GM21390 (cell line): ENCODE measurements around the gene OSM.

Source experiments
- ATAC-seq: cut with Tn5 transposase; IDR thresholded peaks from one replicate; pipeline ENCODE4 v1.9.1; 2021; ENCODE audit not compliant: unreplicated experiment

The OSM gene

DNA sequence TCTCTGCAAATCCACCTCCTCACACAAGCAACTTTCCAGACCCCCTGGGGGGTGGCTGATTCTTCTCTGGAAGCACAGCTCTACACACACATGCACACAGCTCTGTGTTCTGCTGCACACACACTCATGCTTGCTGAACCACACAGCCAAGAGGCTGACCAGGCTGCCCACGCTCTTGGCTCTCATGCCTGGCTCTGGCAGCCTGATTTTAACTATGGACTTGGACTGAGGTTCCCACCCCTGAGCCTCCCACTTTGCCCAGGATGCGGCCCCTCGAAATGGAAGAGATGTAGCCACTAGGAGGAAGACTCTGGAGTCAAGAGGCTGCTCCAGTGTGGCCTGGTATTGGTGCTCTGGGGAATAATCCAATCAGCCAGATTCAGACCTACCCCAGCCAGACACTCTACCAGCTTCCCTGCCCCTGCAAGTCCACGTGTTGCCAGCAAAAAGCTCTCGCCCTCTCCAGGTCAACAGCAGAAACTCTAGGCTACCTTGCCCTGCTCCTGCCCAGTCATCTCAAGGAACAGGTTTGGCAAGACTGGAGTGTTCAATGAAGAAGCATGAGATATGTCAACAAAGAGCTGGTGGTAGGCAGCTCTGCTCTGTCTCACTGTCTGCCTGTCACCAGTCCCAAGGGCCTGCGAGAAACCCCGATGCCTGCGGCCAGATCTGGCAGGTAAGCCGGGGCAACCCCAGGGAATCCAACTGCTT is 31.5 kb upstream of the OSM start:
- no peak for ATAC-seq

DNA sequence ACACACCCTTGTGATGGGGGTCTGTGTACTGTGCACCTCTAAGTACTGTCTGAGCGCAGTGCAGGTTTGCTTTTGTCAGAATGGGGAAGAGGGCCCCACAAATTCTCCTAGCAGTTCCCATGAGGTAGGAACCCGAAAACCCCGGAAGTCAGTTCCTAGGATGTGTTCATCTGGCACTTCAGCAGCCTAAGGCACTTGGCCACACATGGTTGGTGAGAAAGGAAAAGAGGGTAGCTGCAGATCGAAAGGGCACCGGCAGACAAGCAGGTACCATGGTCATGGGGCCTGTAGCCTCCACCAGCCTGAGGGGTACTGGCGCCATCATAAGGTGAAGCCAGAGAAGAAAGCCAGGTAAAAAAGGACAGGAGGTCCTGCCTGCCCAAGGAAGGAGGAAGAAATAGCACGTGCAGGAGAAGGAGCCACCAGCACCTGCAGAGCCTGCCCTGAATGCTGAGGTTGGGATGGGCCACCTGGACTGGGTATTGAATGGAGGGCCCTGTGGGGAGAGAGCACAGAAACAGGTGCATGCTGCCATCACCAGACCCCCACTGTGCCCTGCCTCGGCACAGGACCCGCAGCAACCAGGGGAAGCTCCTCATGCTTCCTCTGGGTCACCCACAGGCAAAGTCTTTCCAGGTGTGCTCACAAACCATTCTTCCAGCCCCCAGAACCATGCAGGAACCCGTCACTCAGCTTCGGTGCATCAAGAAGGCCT is 30.8 kb upstream of the OSM start:
- no peak for ATAC-seq

DNA sequence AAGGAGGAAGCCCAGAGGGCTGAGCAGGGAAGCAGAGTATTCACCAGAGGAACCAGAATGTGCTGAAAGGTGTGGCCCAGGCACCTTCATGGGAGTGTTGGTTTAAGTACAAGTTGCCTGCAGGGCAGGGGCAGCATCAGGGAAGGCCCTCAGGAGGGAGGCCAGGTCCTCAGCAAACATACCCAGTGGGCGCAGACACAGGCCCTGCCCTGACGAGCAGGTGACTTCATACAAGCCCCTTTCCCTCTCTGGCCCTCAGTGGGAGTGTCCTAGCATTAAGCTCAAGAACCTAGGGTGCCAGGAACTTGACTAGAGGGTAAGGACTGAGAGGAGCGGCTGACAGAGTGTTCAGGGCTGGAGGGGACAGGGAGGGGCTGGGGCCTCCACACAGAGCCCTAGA is 30.2 kb upstream of the OSM start:
- ATAC-seq, result no peak

DNA sequence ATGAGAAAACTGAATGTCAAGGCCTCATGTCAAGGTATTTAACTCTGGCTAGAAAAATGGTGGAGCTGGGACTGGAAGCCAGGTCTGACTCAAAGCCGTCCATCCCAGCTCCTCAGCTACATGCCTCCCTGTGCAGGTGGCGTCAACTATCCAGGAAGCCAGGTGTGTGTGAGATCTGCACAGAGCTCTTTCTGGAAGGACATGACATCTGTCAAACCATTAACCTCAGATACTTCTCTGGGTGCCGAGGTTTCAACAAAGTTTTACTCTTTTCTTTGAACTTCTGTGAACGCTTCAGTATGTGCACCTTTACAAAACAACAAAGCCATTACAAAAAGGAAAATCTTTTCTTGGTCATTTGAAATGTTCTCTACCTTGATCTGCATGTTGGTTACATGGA is 29.7 kb upstream of the OSM start:
- no peak for ATAC-seq

DNA sequence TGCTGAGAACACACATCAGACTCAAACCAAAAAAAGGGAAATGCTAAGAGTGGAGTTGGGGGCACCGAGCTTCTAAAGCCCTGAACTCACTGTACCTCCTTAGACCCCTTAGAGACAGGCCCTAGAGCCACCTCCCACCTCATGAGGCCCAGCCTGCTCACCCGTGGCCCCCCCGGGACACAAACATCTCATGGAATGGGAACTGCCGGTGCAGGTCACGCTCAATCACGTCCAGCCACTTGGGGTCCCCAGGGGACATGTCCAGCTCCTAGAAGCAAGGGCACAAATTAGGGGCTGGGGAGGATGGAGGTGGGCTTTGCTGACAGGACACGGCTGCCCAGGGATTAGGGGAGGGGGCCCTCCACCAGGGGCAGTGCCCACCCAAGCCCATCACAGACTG is 28.9 kb upstream of the OSM start:
- ATAC-seq, result no peak

DNA sequence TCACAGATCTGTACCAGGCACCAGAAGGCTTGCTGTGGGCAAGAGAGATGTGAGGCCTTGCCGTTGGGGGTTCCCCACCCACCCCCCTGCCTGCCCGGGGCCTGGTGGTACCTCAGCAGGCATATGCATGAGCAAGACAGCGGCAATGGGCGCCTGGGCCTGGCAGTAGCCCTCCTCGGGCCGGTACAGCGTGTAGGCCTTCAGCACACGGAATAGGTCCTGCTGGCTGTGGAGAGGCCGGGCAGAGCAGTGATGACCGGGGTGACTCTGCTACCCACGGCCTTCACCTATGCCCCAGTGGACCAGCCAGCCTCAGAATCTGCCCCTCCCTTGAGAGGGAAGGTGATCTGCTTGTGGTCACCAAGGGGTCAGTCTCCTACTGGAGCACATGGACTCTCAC is 28.2 kb upstream of the OSM start:
- ATAC-seq, result no peak

DNA sequence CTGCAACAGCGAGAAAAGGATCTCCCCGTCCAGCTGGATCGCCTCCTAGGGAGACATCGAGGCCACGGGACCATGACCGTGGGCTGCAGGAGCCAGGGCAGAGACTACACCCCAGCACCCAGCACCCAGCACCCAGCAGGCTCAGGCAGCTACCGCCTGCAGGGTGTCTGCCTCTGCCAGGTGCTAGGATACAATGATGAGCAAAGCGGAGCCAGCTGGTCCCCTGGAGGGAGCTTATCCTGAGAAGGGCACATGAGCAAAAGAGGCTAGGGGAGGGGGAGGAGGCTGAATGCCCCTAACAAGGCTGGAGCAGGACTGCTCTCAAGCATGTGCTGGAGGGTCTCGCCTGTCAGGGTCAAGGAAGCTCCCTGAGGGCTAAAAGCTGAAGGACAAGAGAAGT is 27.4 kb upstream of the OSM start:
- ATAC-seq, result no peak

DNA sequence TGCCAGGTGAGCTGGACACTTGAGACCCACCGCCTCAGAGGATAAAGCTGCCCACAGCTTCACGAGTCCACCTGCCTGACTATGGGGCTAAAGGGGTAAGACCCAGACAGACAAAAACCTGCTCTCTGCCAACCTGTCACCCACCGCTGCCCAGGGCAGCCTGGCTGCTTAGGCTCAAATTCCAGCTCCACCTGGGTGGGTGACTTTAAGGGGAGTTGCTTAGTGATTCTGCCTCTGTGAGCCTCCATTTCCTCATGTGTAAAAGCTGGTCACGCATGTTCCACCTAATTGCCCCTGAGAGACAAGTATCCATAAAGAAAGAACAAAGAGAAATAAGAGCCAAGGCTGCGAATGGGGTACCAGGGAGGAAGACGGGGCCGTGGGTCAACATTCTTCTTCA is 26.4 kb upstream of the OSM start:
- ATAC-seq, result no peak

DNA sequence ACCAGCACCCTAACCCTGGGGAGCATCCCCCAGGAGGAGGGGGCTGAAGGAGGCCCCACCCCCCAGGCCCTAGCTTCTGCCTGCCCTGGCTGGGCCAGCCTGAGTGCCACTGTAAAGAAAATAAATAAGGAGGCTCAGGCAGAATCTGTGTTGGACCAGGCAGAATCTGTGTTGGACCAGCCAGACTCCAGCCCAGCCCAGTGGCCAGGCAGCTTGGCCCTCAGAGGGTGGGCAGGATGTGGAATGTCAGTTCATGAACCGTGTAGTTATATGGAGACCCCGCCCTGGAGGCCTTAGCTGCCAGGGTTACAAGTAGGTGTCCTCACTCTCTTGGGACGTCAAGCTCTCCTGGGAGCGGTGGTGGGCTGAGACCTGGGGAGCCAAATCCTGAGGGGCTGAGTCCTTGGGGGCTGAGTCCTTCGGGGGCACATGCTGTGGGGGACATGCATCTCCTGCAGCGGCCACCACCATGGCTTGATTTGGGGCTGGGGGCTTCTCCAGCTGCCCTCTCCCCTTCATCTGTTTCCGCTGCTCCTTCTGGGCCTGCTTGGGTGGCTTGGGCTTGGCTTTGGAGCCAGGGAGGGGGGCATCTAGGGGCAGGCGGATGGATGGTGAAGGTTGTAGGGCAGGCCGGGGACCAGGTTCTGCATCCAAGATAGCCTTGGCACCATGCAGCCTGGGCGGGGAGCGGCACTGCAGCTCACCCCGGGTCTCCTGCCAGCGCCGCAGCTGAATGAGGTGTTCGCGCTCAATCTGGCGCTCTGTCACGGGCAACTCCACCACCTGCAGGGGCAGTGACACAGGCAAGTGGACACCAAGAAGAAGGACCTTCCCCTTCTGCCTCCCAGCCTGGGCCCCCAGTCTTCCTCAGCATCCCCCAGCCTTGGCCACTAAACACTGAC is 25.7 kb upstream of the OSM start:
- no peak for ATAC-seq

DNA sequence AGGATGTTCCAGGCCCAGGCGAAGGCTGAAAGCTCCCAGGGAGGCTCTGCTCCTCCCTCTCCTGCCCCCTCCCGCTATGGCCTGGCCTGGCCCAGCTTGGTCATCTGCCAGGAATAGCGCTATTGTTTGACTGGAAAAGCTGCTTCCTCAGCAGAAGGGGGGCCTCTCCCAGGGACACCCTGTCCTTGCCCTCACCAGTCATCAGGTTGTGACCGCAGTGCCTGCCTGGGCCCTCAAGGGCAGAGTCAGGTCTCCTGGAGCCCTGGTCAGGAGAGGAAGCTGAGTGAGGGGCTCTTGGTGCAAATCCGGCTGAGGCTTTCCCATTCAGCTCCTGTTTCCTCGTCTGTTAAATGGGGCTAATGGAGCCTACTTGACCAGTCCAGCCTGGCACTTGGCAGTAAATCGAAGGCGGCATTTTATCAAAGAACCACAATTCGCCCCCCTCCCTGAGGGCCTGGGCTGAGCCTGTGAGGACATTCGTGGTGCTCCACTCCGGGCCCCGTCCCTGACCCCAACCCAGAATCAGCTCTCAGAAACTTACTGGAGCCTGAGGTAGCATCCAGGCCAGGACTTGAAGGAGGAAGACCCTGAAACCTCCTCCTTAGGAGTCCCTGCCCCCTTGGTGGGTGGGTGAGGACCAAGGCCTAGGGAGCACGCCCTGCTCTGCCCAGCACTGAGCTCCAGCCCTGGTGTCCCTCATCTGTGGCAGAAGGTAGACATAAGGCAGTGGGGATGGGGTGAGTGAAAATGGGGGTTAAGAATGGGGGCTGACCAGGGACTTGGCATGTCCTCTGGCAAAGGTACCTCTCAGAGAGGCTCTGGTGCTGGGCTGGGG is 24.6 kb upstream of the OSM start:
- no peak for ATAC-seq

DNA sequence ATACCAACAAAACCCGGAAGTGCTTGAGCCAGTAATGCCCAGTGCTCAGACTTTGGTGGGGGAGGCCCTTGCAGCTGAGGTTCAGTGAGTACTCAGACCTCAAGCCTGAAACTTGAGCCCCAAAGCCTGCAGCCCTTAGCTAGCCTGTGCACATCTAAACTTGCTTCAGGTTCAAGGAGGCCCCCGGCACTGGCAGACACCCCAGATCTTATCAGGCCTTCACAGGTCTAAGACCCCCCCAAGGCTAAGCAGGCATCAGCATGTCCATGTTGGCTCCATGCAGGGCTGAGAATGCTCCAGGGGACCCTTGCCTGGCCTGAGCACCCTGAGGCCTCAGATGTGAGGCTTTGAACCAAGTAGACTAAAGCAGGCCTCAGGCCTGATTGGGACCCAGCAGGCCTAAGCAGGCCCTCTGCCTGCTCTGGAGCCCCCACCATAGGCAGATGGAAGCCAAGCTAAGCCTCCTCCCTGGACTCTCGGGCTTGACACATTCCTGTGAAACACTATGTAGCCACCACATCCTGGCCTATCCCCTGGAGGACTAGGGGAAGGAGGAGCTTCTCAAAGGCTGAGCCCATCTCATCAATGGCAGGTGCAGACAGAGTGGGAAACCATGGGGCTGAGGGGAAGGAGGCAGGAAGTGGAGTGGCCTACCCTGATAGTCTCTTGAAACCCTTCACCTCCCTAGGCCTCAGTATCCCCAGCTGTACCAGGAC is 23.8 kb upstream of the OSM start:
- ATAC-seq, result no peak

DNA sequence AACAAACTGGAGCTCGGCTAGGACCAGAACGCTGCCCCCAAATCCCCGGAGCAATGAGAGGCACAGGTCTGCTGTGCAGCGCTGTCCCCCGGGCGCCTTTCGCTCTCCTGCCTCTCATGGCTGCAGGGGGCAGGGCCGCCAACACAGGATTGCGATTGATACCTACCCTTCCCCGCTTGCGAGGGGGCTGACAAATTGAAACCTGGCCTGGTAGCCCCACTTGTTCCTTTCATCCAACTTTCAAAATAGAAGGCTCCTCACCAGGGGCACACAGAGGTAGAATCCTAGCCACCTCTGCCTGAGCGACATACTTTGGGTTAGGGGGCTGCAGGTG is 23.3 kb upstream of the OSM start:
- peak; percentile 4 for ATAC-seq

DNA sequence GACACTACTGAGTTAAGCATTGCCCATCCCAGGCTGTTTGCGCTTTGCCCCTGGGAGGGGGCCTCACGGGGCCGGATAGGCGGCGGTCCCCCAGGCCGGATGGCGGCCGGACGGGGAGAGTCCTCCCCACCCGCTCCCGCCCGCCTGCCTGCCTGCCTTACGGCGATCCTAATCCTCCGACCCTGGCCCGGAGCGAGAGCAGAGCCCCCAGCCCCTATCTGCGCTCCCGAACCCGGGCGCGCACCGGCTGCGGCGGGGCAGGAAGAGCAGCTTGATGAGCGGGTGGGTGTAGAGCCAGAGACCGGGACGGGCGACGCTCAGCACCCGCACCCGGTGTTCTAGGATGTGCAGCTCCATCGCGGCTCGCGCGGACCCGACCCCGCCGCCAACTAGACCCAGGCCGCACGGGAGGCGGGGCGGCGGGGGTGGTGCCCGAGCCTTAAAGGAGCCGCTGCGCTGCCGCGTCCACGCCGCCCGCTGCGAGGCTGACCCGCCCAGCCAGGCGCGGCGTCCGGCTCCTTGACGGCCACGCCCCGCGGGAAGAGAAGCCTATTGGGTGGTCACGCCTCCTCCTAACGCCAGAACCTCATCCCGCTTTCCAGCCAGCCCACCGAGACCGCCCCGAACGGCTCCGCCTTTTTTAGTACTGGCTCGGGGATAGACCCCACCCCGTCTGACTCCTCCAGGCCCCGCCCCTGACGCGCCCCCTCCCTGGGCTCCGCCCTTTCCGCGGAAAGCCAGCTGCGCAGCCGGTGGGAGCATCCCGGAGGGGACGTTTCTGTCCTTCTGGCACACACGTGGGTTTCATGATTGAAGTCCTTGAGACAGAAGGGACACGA is 22.7 kb upstream of the OSM start, which contains the start of gene CASTOR1:
Gene CASTOR1 (minus strand): TSS at position 365 of the 839 bp plus-strand sequence. CDS start 8 bp downstream, at position 357.
- peak; percentile 61 for ATAC-seq

DNA sequence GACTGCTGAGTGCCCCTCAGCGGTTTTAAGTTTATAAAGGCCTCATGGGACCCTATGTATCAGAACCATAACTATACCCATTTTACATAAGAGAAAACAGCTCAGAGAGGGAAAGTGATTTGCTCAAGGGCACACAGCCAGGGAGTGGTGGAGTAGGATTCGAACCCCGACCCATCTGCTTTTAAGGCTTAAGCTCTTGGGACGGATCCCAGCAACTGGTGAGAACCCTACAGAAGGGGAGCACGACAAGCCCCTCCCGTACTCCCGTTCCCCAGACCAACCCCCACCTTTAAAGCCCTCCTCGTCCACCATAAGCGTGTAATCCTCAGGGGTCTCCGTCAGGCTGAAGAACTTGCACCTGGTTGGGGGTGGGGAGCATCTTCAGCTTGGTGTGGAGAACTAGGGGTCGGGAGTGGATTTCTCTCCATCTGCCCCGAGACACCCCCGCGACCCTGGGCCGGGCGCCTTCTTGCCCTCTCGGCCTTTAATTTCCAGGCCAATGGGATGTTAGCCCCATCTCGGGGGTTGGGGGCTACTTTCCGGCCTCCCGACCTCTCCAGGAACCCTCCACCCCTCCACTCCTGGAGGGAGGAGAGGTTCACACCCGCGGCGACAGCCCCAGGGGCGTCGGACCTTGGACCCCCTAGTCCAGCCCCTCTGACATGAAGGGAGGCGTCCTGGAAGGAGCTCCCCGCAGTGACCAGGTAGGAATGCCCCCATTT is 21.9 kb upstream of the OSM start:
- ATAC-seq, result no peak

DNA sequence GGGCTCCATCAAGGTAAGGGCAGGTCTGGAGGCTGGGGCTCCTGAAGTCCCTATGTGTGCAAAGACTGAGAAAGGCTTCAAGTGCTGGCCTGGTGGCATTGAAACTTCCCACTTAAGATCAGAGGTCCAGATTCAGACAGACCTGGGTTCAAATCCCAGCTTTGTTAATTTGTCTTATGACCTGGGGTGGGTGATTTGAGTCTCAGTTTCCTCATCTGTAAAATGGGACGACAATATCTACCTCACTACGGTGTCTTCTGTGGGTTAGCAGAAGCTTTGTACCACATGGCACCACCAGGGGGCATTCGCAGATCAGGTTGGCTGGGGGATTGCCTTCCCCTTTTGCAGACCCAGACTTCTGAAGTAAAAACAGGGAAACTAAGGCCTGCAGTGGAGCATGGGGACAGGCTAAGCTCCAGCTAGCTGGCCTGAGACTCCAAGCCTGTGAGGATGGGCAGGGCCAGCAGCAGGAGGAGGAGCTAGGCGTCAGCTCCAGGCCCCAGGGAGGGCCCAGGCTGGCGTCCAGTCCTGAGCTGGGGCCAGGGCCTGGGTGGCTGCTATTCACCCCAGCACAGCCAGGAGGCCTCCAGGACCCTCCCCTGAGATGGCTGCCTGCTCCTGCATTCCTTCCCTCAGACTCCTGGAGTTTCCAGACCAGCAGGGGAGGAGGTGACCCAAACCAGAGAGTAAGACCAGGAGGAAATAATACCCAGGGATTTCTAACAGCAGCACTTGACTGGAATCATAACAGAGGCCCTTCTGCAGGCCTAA is 21.2 kb upstream of the OSM start:
- no peak for ATAC-seq

DNA sequence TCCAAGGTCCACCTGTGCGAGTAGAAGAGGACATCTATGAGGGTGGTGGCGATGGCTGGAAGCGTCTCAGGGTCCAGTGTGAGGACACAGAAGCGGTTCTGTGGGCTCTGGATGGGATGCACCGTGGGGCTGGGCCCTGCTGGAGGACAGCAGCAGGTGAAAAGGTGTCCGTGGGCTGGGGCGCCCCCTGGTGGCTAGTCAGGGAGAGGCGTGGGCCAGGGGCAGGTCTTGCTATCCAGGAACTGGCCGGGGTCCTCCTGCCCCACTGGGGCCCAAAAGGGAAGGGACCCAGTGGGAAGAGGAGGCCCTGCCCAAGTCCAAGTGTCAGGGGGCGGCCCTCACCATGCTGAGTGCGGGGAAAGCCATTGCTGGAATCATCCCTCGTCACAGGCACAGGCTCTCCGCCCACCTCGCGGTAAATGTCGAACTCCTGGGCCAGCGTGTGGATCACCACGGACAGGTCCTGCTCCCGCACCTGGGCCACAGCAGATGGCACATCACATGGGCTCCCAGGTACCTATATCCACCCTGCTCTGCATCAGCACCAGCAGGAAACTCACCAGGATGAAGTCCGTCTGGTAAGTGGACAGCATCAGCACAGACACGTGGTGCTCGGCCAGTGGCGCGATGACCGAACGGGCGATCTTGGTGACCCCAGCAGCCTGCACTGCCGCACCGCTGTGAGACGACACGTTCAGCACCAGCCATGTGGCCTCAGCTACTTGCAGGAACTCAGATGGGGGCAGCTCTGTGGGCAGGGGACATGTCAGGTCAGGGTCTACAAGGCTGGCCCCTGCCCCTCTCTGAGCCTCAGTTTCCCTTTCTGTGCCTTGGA is 20.4 kb upstream of the OSM start:
- ATAC-seq, result no peak

DNA sequence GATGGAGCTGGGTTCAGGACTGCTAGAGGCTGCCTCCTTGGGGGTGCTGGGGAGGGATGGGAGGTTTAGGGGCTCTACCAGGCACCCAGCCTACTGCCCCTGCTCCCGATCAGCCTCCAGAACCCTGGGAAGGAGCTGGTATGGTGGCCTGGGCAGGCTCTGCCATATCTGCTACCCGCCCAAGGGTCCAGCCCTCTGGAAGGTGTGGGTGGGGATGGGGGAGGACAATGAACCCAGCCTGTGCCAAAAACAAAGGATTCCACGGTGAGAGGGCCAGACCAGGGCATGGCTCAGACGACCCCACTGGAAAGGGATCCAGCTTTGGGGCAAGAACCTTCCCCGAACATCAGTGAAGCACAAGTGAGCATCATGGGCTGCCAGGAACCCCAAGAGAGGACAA is 19.7 kb upstream of the OSM start:
- ATAC-seq, result no peak
